ENCODE data around the gene MFAP3. TPM values are rescaled to one million over a fixed set of nuclear protein-coding genes. Genes with fewer than 3 reads are reported as not detected.

Gene MFAP3
- total and polyA plus RNA-seq, 9 donors = 9.1 to 33.2 (median 23.2) TPM

DNA sequence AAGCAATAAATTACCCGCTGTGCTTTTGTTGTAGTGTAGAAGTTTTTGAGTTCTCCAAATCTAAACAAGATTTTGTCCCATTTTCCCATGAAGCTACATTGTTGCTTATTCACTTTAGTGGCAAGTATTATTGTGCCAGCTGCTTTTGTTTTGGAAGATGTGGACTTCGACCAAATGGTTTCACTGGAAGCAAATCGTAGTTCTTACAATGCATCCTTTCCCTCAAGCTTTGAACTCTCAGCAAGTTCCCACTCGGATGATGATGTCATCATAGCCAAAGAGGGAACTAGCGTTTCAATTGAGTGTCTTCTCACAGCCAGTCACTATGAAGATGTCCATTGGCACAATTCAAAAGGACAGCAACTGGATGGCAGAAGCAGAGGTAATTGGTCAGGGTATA lies 10.9 kb downstream of the MFAP3 start:
- H3K4me3 ChIP-seq = no peak overlapping the region
- H3K27ac ChIP-seq = no peak overlapping the region
- intact Hi-C loops (cut with DNase I) = no loop called here
- no peaks in the 10 kb centered on the region for H3K27me3 ChIP-seq
- no peak for DNase-seq
- TF ChIP-seq, protein P1, sequence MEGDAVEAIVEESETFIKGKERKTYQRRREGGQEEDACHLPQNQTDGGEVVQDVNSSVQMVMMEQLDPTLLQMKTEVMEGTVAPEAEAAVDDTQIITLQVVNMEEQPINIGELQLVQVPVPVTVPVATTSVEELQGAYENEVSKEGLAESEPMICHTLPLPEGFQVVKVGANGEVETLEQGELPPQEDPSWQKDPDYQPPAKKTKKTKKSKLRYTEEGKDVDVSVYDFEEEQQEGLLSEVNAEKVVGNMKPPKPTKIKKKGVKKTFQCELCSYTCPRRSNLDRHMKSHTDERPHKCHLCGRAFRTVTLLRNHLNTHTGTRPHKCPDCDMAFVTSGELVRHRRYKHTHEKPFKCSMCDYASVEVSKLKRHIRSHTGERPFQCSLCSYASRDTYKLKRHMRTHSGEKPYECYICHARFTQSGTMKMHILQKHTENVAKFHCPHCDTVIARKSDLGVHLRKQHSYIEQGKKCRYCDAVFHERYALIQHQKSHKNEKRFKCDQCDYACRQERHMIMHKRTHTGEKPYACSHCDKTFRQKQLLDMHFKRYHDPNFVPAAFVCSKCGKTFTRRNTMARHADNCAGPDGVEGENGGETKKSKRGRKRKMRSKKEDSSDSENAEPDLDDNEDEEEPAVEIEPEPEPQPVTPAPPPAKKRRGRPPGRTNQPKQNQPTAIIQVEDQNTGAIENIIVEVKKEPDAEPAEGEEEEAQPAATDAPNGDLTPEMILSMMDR (IDR thresholded peaks at IDR 0.05) = no peak
- TF ChIP-seq POLR2A (IDR thresholded peaks at IDR 0.05) (no peak), EP300 (IDR thresholded peaks at IDR 0.05) (no peak)
- no peaks in the 10 kb centered on the region for H3K36me3 ChIP-seq
- no peaks in the 10 kb centered on the region for H3K4me1 ChIP-seq (ENCODE audit: insufficient read depth)
- no peaks in the 10 kb centered on the region for H3K9me3 ChIP-seq
- 86 to 89% (median 86%) methylated on average over 5 of the region's 5 CpGs for WGBS, 3 donors

DNA sequence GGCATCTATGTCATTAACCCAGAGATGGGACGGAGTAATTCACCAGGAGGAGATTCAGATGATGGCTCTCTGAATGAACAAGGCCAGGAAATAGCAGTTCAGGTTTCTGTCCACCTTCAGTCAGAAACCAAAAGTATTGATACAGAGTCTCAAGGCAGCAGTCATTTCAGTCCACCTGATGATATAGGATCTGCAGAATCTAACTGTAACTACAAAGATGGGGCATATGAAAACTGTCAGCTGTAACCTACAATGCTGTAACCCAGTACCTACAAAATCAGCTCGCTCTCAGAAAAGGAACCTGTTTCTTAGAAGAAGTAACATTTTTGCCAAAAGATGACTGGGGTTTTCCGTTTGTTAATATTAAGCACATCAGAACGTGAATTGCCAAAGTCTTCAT lies 14.7 kb downstream of the MFAP3 start:
- WGBS, 3 donors = 87 to 92% (median 89%) methylated on average over 4 of the region's 4 CpGs
- TF ChIP-seq POLR2A (IDR thresholded peaks at IDR 0.05) = no peak
- TF ChIP-seq, protein P1 (IDR thresholded peaks at IDR 0.05) = no peak
- no peak for TF ChIP-seq EP300 (IDR thresholded peaks at IDR 0.05)

DNA sequence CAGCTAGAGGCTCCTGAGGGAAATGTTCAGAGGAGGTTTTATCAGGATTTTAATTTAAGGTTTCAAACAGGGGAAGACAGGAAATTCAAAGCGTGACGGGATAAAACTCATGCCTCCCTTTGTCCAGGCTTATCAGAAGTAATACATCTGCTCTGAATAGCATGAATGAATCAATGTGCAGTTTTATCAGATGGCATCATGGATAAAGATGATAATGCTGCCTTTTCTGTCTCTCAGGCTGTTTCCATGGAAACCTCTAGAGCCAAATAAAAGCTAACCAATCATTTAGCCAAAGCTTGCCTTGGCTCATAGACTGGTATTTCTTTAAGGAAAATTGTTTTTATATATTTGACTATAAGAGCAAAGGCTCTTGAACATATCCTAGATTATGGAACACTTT lies 16.4 kb downstream of the MFAP3 start:
- no peaks in the 10 kb centered on the region for H3K9me3 ChIP-seq
- TF ChIP-seq, protein P1 (IDR thresholded peaks at IDR 0.05) = no peak
- no peak for TF ChIP-seq EP300 (IDR thresholded peaks at IDR 0.05)
- DNase-seq = no peak
- 94 to 96% (median 95%) methylated on average over 2 of the region's 2 CpGs for WGBS, 3 donors
- no peak overlapping the region for H3K27ac ChIP-seq
- H3K4me1 ChIP-seq (ENCODE audit: insufficient read depth) = no peaks in the 10 kb centered on the region
- H3K36me3 ChIP-seq = no peaks in the 10 kb centered on the region
- H3K27me3 ChIP-seq = no peaks in the 10 kb centered on the region
- H3K4me3 ChIP-seq = no peak overlapping the region
- intact Hi-C loops (cut with DNase I) = no loop called here

More for the DNA sequence above, 14.7 kb downstream of the MFAP3 start:
- H3K4me1 ChIP-seq (ENCODE audit: insufficient read depth) = no peaks in the 10 kb centered on the region
- no peaks in the 10 kb centered on the region for H3K36me3 ChIP-seq
- H3K4me3 ChIP-seq = no peak overlapping the region
- H3K27ac ChIP-seq = no peak overlapping the region
- intact Hi-C loops (cut with DNase I) = no loop called here
- no peaks in the 10 kb centered on the region for H3K9me3 ChIP-seq
- no peak for DNase-seq
- H3K27me3 ChIP-seq = no peaks in the 10 kb centered on the region

DNA sequence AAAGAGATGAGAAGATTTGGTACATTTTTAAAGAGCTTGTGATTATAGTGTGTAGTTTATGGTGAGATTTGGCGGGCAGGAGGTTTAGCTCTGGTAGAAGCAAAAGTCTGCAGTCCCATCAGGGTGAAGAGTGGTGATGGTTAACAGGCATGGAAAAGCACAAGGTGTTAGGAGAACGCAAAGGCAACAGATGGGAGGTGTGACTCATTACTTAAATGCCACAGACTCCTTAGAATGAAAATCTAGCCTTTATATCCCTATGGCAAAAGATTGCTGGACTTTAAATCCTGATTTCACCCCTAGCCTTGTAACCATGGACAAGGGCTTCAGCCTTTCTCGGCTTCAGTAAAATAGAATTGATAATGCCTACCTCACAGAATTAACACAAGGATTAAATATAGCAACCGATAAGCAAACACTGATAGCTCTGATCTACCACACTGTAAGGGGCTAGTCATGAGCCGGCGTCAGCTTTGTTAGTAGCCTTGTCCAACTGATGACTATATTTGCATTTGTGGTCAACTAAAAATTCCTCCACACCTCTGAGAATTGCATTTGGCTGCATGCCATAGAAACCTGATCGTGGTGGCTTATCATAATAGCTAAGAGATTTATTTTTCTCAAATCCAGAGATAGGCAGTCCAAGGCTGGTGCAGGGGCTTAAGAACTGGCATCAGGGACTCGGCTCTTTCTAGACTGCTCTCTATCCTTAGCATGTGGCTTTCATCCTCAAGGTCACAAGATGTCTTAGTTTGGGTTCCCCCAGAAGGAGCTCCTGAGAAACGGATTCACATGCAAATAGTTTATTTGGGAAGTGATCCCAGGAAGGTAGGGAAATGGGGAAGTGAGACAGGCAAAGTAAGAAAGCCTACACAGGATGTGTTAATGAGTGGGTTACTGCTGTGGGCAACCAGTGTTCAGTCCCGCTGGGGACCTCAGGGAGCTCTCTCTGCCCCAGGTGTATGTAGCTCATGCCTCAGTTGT lies 19.6 kb downstream of the MFAP3 start:
- H3K4me1 ChIP-seq (ENCODE audit: insufficient read depth) = no peaks in the 10 kb centered on the region
- H3K27me3 ChIP-seq = no peaks in the 10 kb centered on the region
- H3K27ac ChIP-seq = no peak overlapping the region
- intact Hi-C loops (cut with DNase I) = no loop called here
- no peaks in the 10 kb centered on the region for H3K36me3 ChIP-seq
- WGBS, 3 donors = 56 to 65% (median 65%) methylated on average over 10 of the region's 10 CpGs
- TF ChIP-seq POLR2A (IDR thresholded peaks at IDR 0.05) (no peak), EP300 (IDR thresholded peaks at IDR 0.05) (no peak)
- TF ChIP-seq, protein P1 (IDR thresholded peaks at IDR 0.05) = no peak
- no peaks in the 10 kb centered on the region for H3K9me3 ChIP-seq
- H3K4me3 ChIP-seq = no peak overlapping the region
- no peak for DNase-seq

Data from ovary (tissue), 9 donors.